Muscle of leg (tissue), 11 donors: ENCODE results near the gene JAM2. TPM values are rescaled to one million over a fixed set of nuclear protein-coding genes. Genes with fewer than 3 reads are reported as not detected.
A peak's percentile ranks its signal among the peaks of the same experiment; 100 is the strongest.
"Not testable (repeated sequence)": the region's sequence is repeated elsewhere in the genome, so short reads cannot be mapped to it uniquely, and the experiment has no call there.

Experiments used
- DNase-seq: peaks from one replicate; pipeline ENCODE4 v3.0.0; 2013
- H3K27ac ChIP-seq: one replicate; pipeline ENCODE4 v1.5.1; 2013; ENCODE audit warnings: mild to moderate bottlenecking, low read length, control low read depth
- H3K27me3 ChIP-seq: one replicate; pipeline ENCODE4 v1.6.1; 2013; ENCODE audit warnings: low read length; ENCODE audit not compliant: control insufficient read depth, insufficient read depth
- H3K36me3 ChIP-seq: one replicate; pipeline ENCODE4 v1.6.1; 2013; ENCODE audit warnings: low read length; ENCODE audit not compliant: control insufficient read depth, insufficient read depth
- H3K4me1 ChIP-seq: one replicate; pipeline ENCODE4 v1.6.1; 2013; ENCODE audit warnings: low read length; ENCODE audit not compliant: control insufficient read depth, insufficient read depth
- H3K4me3 ChIP-seq: one replicate; pipeline ENCODE4 v1.5.1; 2013; ENCODE audit warnings: low read length, control low read depth
- H3K9me3 ChIP-seq: replicated peaks from 2 replicates; pipeline ENCODE4 v1.6.1; 2013; ENCODE audit warnings: low read depth, low read length; ENCODE audit not compliant: control insufficient read depth
- WGBS: methylation state at CpG from one replicate; pipeline ENCODE4 v1.1.5; 2013; ENCODE audit warnings: missing lambda C conversion rate; ENCODE audit not compliant: insufficient coverage; 5-methylcytosine and 5-hydroxymethylcytosine counted together
- polyA plus RNA-seq, 8 donors: library from polyadenylated mRNA; unstranded; fragments of 120-200 nt; gene quantifications; one replicate each; pipeline versions ENCODE4 v1.2.1 to v1.2.3, GENCODE V29; 2013; ENCODE audit warnings: inconsistent platforms in 1 of 8, low replicate concordance in 1 of 8; ENCODE audit not compliant: insufficient read length in 8 of 8, insufficient read depth in 1 of 8
- total RNA-seq: library from RNA; stranded (reverse); fragments of 120-200 nt; gene quantifications from one replicate; pipeline ENCODE4 v1.2.4, GENCODE V29; 2013

Gene JAM2
- total and polyA plus RNA-seq, 9 donors = 18.7 to 50.7 (median 41.9) TPM

DNA sequence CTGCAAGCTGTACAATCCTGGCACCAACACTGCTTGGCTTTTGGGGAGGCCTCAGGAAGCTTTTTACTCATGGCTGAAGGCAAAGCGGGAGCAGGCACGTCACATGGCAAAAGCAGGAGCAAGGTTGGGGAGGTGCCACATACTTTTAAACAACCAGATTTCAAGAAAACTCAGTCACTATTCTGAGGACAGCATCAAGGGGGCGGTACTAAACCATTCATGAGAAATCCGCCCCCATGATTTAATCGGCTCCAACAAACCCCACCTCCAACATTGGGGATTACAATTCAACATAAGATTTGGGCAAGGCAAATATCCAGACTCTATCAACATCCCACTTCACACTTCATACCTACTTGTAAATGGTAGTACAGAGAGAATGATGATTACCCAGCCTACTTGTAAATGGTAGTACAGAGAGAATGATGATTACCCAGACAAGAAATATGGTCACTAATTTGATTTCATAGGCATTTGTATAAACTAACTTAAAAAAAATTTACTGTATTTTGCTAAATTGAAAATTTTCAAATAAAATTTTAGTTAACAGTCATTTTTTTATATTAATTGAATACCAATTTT is 70.7 kb downstream of the JAM2 start:
- Histone ChIP-seq H3K9me3 (no peaks in the 10 kb centered on the region), H3K36me3 (peaks cover 5% of the 10 kb centered on the region), H3K27ac (no peak overlapping the region), H3K27me3 (no peaks in the 10 kb centered on the region), H3K4me3 (no peak overlapping the region), H3K4me1 (no peaks in the 10 kb centered on the region)
- DNase-seq = no peak
- 82% methylated on average over 3 of the region's 5 CpGs for WGBS

DNA sequence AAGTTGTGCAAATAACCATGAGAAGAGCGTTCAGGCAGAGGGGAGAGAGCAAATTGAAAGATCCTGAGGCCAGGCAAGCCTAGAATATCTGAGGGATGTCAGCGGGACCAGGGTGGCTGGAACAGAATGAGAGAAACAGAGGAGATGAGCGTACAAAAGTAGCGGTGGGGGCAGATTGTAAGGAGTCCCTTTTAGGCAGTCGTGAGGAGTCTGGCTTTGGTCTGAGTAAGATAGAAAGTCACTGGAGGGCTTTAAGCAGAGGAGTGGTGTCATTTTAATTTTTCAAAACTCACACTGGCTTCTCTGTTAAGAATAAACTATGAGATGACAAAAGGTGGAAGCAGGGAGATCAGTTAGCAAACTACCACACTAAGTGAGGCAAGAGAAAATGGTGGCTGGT is 71.5 kb downstream of the JAM2 start:
- no peaks in the 10 kb centered on the region for H3K4me1 ChIP-seq
- H3K27me3 ChIP-seq = no peaks in the 10 kb centered on the region
- H3K9me3 ChIP-seq = no peaks in the 10 kb centered on the region
- H3K36me3 ChIP-seq = peaks cover 12% of the 10 kb centered on the region
- no peak for DNase-seq
- no peak overlapping the region for H3K4me3 ChIP-seq
- no peak overlapping the region for H3K27ac ChIP-seq
- 83% methylated on average over 4 of the region's 5 CpGs for WGBS

- no CpG with 5 or more reads among the region's 10 CpGs for WGBS
- peaks cover 23% of the 10 kb centered on the region for H3K36me3 ChIP-seq
These were observed 75.0 kb downstream of the JAM2 start for GRCh38 chr21:25714066-25714465.

DNA sequence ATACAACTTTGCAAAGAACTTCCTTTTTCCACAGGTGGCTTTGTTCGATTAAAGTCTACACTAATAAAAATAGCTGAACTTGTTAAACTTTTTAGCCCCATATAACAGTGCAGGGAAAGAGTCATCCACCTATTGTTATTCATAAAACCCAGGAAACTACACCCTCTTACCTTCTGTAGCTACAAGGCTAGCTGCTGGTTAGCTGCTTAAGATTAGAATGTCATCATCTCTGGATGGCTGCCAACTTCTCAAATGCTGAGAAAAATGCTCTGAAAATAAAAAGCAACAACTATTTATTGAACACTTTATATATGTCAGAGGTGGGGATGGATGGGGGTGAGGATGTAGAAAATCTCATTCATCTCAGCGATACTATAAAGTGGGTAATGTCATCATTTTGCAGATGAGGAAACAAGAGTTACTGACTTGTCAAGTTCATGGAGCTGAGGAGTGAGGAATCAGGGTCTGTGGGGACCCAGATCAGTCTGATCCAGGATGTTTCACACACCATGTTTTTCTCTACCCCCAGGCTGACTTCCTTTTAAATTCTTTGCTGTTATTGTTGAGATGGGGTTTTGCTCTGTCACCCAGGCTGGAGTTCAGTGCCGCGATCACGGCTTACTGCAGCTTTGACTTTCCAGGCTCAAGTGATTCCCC is 78.6 kb downstream of the JAM2 start:
- DNase-seq = peak; percentile 45
- peak overlapping the region; percentile 4 for H3K27ac ChIP-seq
- H3K9me3 ChIP-seq = no peaks in the 10 kb centered on the region
- peaks cover 31% of the 10 kb centered on the region for H3K36me3 ChIP-seq
- no peaks in the 10 kb centered on the region for H3K4me1 ChIP-seq
- no peak overlapping the region for H3K4me3 ChIP-seq
- WGBS = no CpG with 5 or more reads among the region's 5 CpGs
- no peaks in the 10 kb centered on the region for H3K27me3 ChIP-seq

More at GRCh38 chr21:25714066-25714465, 75.0 kb downstream of the JAM2 start:
- not testable (repeated sequence) for H3K27me3 ChIP-seq, H3K27ac ChIP-seq, DNase-seq, H3K4me3 ChIP-seq, H3K4me1 ChIP-seq, H3K9me3 ChIP-seq

- 100% methylated on average over 2 of the region's 3 CpGs for WGBS
These were observed 82.9 kb downstream of the JAM2 start for GRCh38 chr21:25721987-25722386.

DNA sequence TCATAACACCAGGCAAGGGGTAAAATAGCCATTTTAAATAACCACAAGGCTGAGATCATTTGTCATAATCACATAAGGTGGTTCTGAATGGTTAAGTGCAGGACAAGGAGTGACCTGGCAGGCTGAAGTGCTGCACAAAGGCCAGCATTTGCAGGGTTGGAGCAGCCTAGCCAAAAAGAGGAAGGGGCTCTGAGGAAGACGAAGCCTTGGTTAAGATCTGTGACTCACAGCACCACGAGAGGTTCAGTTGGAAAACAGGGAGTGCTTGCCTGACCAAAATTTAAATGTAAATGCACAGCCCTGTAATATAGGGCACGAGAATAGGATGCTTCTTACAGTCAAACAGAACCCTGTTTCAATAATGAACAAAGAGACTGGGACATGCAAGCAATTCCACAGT is 83.6 kb downstream of the JAM2 start:
- Histone ChIP-seq H3K27me3 (no peaks in the 10 kb centered on the region), H3K4me1 (no peaks in the 10 kb centered on the region), H3K9me3 (no peaks in the 10 kb centered on the region), H3K36me3 (peaks cover 32% of the 10 kb centered on the region), H3K27ac (no peak overlapping the region), H3K4me3 (no peak overlapping the region)
- 76% methylated on average over 3 of the region's 3 CpGs for WGBS
- DNase-seq = no peak

More at GRCh38 chr21:25721987-25722386, 82.9 kb downstream of the JAM2 start:
- no peaks in the 10 kb centered on the region for H3K27me3 ChIP-seq
- peaks cover 30% of the 10 kb centered on the region for H3K36me3 ChIP-seq
- no peaks in the 10 kb centered on the region for H3K4me1 ChIP-seq
- DNase-seq = no peak
- no peak overlapping the region for H3K4me3 ChIP-seq
- no peak overlapping the region for H3K27ac ChIP-seq
- no peaks in the 10 kb centered on the region for H3K9me3 ChIP-seq

DNA sequence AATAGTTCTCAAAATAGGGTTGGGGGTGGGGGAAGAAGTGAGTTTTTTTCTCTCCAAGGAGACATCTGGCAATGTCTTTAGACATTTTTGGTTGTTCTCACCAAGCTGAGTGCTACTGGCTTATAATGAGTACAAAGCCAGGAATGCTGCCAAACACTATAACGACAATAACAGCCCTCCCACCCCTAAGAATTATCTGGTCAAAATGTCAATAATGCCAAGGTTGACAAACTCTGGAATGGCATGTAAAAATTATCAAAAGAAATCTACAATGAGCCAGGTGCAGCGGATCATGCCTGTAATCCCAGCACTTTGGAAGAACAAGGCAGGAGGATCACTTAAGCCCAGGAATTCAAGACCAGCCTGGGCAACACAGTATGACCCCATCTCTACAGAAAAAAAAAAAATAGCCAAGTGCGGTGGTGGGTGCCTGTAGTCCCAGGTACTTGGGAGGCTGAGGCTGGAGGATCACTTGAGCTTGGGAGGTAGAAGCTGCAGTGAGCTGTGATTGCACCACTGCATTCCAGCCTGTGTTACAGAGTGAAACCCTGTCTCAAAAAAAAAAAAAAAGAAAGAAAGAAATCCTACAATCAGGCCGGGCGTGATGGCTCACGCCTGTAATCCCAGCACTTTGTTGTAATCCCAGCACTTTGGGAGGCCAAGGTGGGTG is 93.2 kb downstream of the JAM2 start:
- 40% methylated on average over 1 of the region's 6 CpGs for WGBS
- Histone ChIP-seq H3K4me3 (no peak overlapping the region), H3K27me3 (no peaks in the 10 kb centered on the region), H3K36me3 (peaks cover 28% of the 10 kb centered on the region), H3K9me3 (no peaks in the 10 kb centered on the region), H3K27ac (peak overlapping the region; percentile 49), H3K4me1 (peaks cover 6% of the 10 kb centered on the region)
- peak; percentile 33 for DNase-seq

GRCh38 chr21:25733859-25734653 is 95.0 kb downstream of the JAM2 start:
- Histone ChIP-seq H3K9me3 (no peaks in the 10 kb centered on the region), H3K27ac (peak overlapping the region; percentile 100), H3K27me3 (no peaks in the 10 kb centered on the region), H3K4me1 (peaks cover 6% of the 10 kb centered on the region), H3K36me3 (peaks cover 13% of the 10 kb centered on the region), H3K4me3 (peak overlapping the region; percentile 73)
- DNase-seq = peak; percentile 63
- 10% methylated on average over 22 of the region's 30 CpGs for WGBS

DNA sequence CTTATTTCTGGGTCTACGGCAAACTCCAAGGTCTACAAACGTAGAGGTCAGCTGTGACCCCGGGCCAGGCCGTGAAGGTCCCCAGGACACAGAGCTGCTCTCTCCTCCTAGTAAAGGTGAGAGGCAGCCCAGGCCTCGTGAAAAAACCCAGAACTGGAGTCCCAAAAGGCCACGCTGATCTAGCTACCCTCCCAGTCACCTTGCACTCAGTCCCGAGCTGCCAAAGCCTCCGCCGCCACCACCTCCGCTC is 95.5 kb downstream of the JAM2 start:
- peaks cover 6% of the 10 kb centered on the region for H3K4me1 ChIP-seq
- peaks cover 11% of the 10 kb centered on the region for H3K36me3 ChIP-seq
- 0% methylated on average over 9 of the region's 10 CpGs for WGBS
- H3K27me3 ChIP-seq = no peaks in the 10 kb centered on the region
- DNase-seq = no peak
- no peaks in the 10 kb centered on the region for H3K9me3 ChIP-seq
- peak overlapping the region; percentile 100 for H3K27ac ChIP-seq
- peak overlapping the region; percentile 73 for H3K4me3 ChIP-seq
